SK-N-SH (cell line): ENCODE results near the gene UFSP2. TPM values are rescaled to one million over a fixed set of nuclear protein-coding genes. Genes with fewer than 3 reads are reported as not detected.

Source experiments
- CTCF ChIA-PET: fragments of 300-600, 350-600 bp; formaldehyde crosslinking; extraction: SDS; loops from one replicate; lab custom pipeline; 2021; lab: Yijun Ruan, JAX
- POLR2A ChIA-PET: fragments of 350-600 bp; sonication (Branson Sonifier 250); formaldehyde crosslinking; extraction: SDS; loops from one replicate; lab custom pipeline; 2020; ENCODE audit warnings: antibody characterized with exemption, inconsistent platforms; lab: Yijun Ruan, JAX
- DNase-seq: peaks from one replicate; pipeline ENCODE4 v3.0.0; 2012
- H2AFZ ChIP-seq: fragments of 200-600 bp; sonication (generic); 2 replicates; pipeline ENCODE4 v1.8.1; 2016; ENCODE audit warnings: antibody characterized with exemption, mild to moderate bottlenecking, low read depth
- H3F3A ChIP-seq: fragments of 200-600 bp; sonication (generic); replicated peaks from 2 replicates; pipeline ENCODE3; 2016; ENCODE audit warnings: antibody characterized with exemption, mild to moderate bottlenecking; ENCODE audit not compliant: insufficient read depth
- H3K27ac ChIP-seq, 2 experiments: fragments of 200-500 bp in 1 of 2; fragments of 200-600 bp in 1 of 2; sonication (Bioruptor generic) in 1 of 2; sonication (generic), shearing (Covaris generic) in 1 of 2; 2 replicates each; pipeline versions ENCODE4 v1.5.1 to v1.6.1; 2014 to 2016; ENCODE audit warnings: low read depth in 2 of 2, inconsistent platforms in 1 of 2, low read length in 1 of 2, mild to moderate bottlenecking in 1 of 2, mixed read lengths in 1 of 2
- H3K27me3 ChIP-seq: fragments of 200-600 bp; sonication (generic), shearing (Covaris generic); 2 replicates; pipeline ENCODE4 v1.6.1; 2016; ENCODE audit warnings: mixed run types; ENCODE audit not compliant: insufficient read depth
- H3K36me3 ChIP-seq, 2 experiments: fragments of 200-500 bp in 1 of 2; fragments of 200-600 bp in 1 of 2; sonication (Bioruptor generic) in 1 of 2; sonication (generic) in 1 of 2; replicated peaks in 1 of 2; 2 replicates each; pipeline versions ENCODE3 to v1.5.1; 2014 to 2016; ENCODE audit warnings: low read length in 1 of 2, mild to moderate bottlenecking in 1 of 2; ENCODE audit not compliant: insufficient read depth in 2 of 2, control insufficient read depth in 1 of 2
- H3K4me1 ChIP-seq, 2 experiments: fragments of 200-500 bp in 1 of 2; fragments of 200-600 bp in 1 of 2; sonication (Bioruptor generic) in 1 of 2; sonication (generic), shearing (Covaris generic) in 1 of 2; 2 replicates each; pipeline versions ENCODE4 v1.5.1 to v1.6.1; 2014 to 2016; ENCODE audit warnings: low read depth in 1 of 2, low read length in 1 of 2, mixed run types in 1 of 2; ENCODE audit not compliant: insufficient read depth in 2 of 2, control insufficient read depth in 1 of 2
- H3K4me2 ChIP-seq: fragments of 200-600 bp; sonication (generic), shearing (Covaris generic); 2 replicates; pipeline ENCODE4 v1.6.1; 2017; ENCODE audit warnings: mixed run types
- H3K4me3 ChIP-seq, 2 experiments: fragments of 200-500 bp in 1 of 2; fragments of 200-600 bp in 1 of 2; sonication (Bioruptor generic) in 1 of 2; sonication (generic), shearing (Covaris generic) in 1 of 2; 2 replicates each; pipeline versions ENCODE4 v1.5.1 to v1.8.1; 2014 to 2016; ENCODE audit warnings: low read depth in 2 of 2, inconsistent platforms in 1 of 2, low read length in 1 of 2, mild to moderate bottlenecking in 1 of 2, mixed read lengths in 1 of 2, moderate library complexity in 1 of 2
- H3K79me2 ChIP-seq: fragments of 200-600 bp; sonication (generic); 2 replicates; pipeline ENCODE4 v1.8.1; 2017; ENCODE audit warnings: mild to moderate bottlenecking; ENCODE audit not compliant: insufficient read depth
- H3K9ac ChIP-seq: fragments of 200-600 bp; sonication (generic); 2 replicates; pipeline ENCODE4 v1.6.1; 2017; ENCODE audit warnings: mixed run types
- H3K9me2 ChIP-seq: fragments of 200-600 bp; sonication (generic); 2 replicates; pipeline ENCODE4 v1.6.1; 2017; ENCODE audit warnings: mixed run types
- H3K9me3 ChIP-seq: fragments of 200-600 bp; sonication (generic); 2 replicates; pipeline ENCODE4 v1.6.1; 2017; ENCODE audit warnings: mixed run types, mild to moderate bottlenecking, moderate library complexity
- H4K20me1 ChIP-seq: fragments of 200-600 bp; sonication (generic); 2 replicates; pipeline ENCODE4 v1.6.1; 2017; ENCODE audit warnings: mild to moderate bottlenecking, mixed run types; ENCODE audit not compliant: insufficient read depth
- CHD2 ChIP-seq: fragments of 150-350 bp; IDR thresholded peaks from 2 replicates; pipeline ENCODE4 v1.6.1; 2018; ENCODE audit warnings: low read length; ENCODE audit not compliant: partially characterized antibody
- ELF1 ChIP-seq: IDR thresholded peaks from 2 replicates; pipeline ENCODE4 v1.4.0; 2012
- FOXJ3 ChIP-seq: sonication (generic); formaldehyde crosslinking; IDR thresholded peaks from 2 replicates; pipeline ENCODE4 v1.5.1; 2020; ENCODE audit warnings: mild to moderate bottlenecking, missing genetic modification reagents
- FOXM1 ChIP-seq: IDR thresholded peaks from 2 replicates; pipeline ENCODE4 v1.4.0; 2012; ENCODE audit warnings: low read depth, mild to moderate bottlenecking
- GABPA ChIP-seq: IDR thresholded peaks from 2 replicates; pipeline ENCODE4 v1.4.0; 2012; ENCODE audit warnings: low read depth, mild to moderate bottlenecking
- GATA2 ChIP-seq: sonication (generic); formaldehyde crosslinking; IDR thresholded peaks from 2 replicates; pipeline ENCODE4 v1.5.0; 2020; ENCODE audit warnings: mild to moderate bottlenecking, missing genetic modification reagents
- JUND ChIP-seq: IDR thresholded peaks from 2 replicates; pipeline ENCODE4 v1.4.0; 2012
- MAX ChIP-seq: IDR thresholded peaks from 2 replicates; pipeline ENCODE4 v1.4.0; 2012; ENCODE audit warnings: low read depth
- MEF2A ChIP-seq: IDR thresholded peaks from 2 replicates; pipeline ENCODE4 v1.4.0; 2012; ENCODE audit warnings: low read depth, borderline replicate concordance
- NFIC ChIP-seq: IDR thresholded peaks from 2 replicates; pipeline ENCODE4 v1.4.0; 2012; ENCODE audit warnings: borderline replicate concordance
- NRF1 ChIP-seq: IDR thresholded peaks from 2 replicates; pipeline ENCODE4 v1.6.1; 2012; ENCODE audit warnings: low read depth, mild to moderate bottlenecking, low read length
- PBX3 ChIP-seq: IDR thresholded peaks from 2 replicates; pipeline ENCODE4; 2012
- POLR2AphosphoS5 ChIP-seq: IDR thresholded peaks from 2 replicates; pipeline ENCODE4 v1.6.1; 2012; ENCODE audit warnings: low read depth, low read length
- RAD21 ChIP-seq: IDR thresholded peaks from 2 replicates; pipeline ENCODE4 v1.6.1; 2012; ENCODE audit warnings: mild to moderate bottlenecking, low read length
- RCOR1 ChIP-seq: fragments of 150-350 bp; IDR thresholded peaks from 2 replicates; pipeline ENCODE4 v1.6.1; 2017; ENCODE audit warnings: antibody characterized with exemption, low read length
- SMC3 ChIP-seq: IDR thresholded peaks from 2 replicates; pipeline ENCODE4 v1.6.1; 2012; ENCODE audit warnings: low read depth, low read length, improper control_type of control experiment
- TEAD4 ChIP-seq: IDR thresholded peaks from 2 replicates; pipeline ENCODE4 v1.4.0; 2012; ENCODE audit warnings: mild to moderate bottlenecking, borderline replicate concordance; ENCODE audit not compliant: insufficient read depth
- YY1 ChIP-seq: IDR thresholded peaks from 2 replicates; pipeline ENCODE4 v1.4.0; 2012; ENCODE audit warnings: low read depth, mild to moderate bottlenecking
- WGBS: methylation state at CpG from one replicate; pipeline ENCODE4 v1.1.6; 2017; ENCODE audit warnings: low lambda C conversion rate; 5-methylcytosine and 5-hydroxymethylcytosine counted together
- polyA plus RNA-seq, 3 experiments: library from polyadenylated mRNA; depleted of rRNA; stranded (reverse); fragments of >200 nt; gene quantifications; 2 replicates each; pipeline ENCODE4 v1.2.3, GENCODE V29; 2012
- TF ChIP-seq, protein P1 (sequence below): fragments of 150-350 bp; IDR thresholded peaks from 2 replicates; pipeline ENCODE4 v1.6.1; 2016; ENCODE audit warnings: mild to moderate bottlenecking, low read depth, low read length
- TF ChIP-seq, protein P2 (sequence below): fragments of 200-600 bp; sonication (generic); IDR thresholded peaks from 2 replicates; pipeline ENCODE4 v1.6.1; 2017; ENCODE audit warnings: antibody characterized with exemption, mild to moderate bottlenecking, moderate library complexity
- TF ChIP-seq, protein P3 (sequence below): fragments of 150-350 bp; IDR thresholded peaks from 2 replicates; pipeline ENCODE4 v1.6.1; 2017; ENCODE audit warnings: antibody characterized with exemption, low read length, low read depth, borderline replicate concordance

Gene UFSP2
- polyA plus RNA-seq, 1 of the 3 experiments (the other 2 are of a cell fraction) = 15.5 TPM

GRCh38 chr4:185395956-185396723 lies 29.6 kb downstream of the UFSP2 start (continued):
- TF ChIP-seq, protein P1, sequence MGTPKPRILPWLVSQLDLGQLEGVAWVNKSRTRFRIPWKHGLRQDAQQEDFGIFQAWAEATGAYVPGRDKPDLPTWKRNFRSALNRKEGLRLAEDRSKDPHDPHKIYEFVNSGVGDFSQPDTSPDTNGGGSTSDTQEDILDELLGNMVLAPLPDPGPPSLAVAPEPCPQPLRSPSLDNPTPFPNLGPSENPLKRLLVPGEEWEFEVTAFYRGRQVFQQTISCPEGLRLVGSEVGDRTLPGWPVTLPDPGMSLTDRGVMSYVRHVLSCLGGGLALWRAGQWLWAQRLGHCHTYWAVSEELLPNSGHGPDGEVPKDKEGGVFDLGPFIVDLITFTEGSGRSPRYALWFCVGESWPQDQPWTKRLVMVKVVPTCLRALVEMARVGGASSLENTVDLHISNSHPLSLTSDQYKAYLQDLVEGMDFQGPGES = no peak
- TF ChIP-seq TEAD4 = 0 out of 2 replicates have a peak, but pooled peaks have one; percentile 25
- no peak for TF ChIP-seq JUND
- TF ChIP-seq CHD2 = no peak
- TF ChIP-seq FOXM1 = 0 out of 2 replicates have a peak, but pooled peaks have one; percentile 11
- TF ChIP-seq YY1 = peak; percentile 87
- 0 out of 2 replicates have a peak, but pooled peaks have one; percentile 28 for TF ChIP-seq PBX3
- no peak for TF ChIP-seq SMC3
- peak; percentile 24 for TF ChIP-seq POLR2AphosphoS5
- peak; percentile 95 for TF ChIP-seq MAX

- CTCF ChIA-PET = interaction anchor here (0.9 to 3.8 kb wide), 3 partner anchors 187 to 642 kb away, joined by 3 to 19 read pairs (median 13); partner anchors contain the start of gene SNX25
- no peak for TF ChIP-seq ELF1
- TF ChIP-seq CHD2 = no peak
- no peak for TF ChIP-seq NRF1
- no peak for TF ChIP-seq RCOR1
- TF ChIP-seq GATA2 (CRISPR knock-in tag) = no peak
- peak; percentile 57; the same call in 1 of the 2 replicates for TF ChIP-seq GABPA
- no peak for TF ChIP-seq MEF2A
- TF ChIP-seq, protein P1 = no peak
- TF ChIP-seq NFIC = no peak
- TF ChIP-seq RAD21 = 0 out of 2 replicates have a peak, but pooled peaks have one; percentile 1
- TF ChIP-seq, protein P2, sequence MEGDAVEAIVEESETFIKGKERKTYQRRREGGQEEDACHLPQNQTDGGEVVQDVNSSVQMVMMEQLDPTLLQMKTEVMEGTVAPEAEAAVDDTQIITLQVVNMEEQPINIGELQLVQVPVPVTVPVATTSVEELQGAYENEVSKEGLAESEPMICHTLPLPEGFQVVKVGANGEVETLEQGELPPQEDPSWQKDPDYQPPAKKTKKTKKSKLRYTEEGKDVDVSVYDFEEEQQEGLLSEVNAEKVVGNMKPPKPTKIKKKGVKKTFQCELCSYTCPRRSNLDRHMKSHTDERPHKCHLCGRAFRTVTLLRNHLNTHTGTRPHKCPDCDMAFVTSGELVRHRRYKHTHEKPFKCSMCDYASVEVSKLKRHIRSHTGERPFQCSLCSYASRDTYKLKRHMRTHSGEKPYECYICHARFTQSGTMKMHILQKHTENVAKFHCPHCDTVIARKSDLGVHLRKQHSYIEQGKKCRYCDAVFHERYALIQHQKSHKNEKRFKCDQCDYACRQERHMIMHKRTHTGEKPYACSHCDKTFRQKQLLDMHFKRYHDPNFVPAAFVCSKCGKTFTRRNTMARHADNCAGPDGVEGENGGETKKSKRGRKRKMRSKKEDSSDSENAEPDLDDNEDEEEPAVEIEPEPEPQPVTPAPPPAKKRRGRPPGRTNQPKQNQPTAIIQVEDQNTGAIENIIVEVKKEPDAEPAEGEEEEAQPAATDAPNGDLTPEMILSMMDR = no peak
- TF ChIP-seq POLR2AphosphoS5 = peak; percentile 58; the same call in 1 of the 2 replicates
- TF ChIP-seq, protein P3, sequence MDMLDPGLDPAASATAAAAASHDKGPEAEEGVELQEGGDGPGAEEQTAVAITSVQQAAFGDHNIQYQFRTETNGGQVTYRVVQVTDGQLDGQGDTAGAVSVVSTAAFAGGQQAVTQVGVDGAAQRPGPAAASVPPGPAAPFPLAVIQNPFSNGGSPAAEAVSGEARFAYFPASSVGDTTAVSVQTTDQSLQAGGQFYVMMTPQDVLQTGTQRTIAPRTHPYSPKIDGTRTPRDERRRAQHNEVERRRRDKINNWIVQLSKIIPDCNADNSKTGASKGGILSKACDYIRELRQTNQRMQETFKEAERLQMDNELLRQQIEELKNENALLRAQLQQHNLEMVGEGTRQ = no peak
- TF ChIP-seq FOXJ3 (CRISPR knock-in tag) = no peak
Measured at GRCh38 chr4:185395238-185395955, 30.4 kb downstream of the UFSP2 start, which contains the start of gene LRP2BP. LRP2BP (minus strand) TSS chr4:185395924; CDS start chr4:185378186, 17,738 bp downstream.

More at GRCh38 chr4:185395238-185395955, 30.4 kb downstream of the UFSP2 start, which contains the start of gene LRP2BP:
- 0 out of 2 replicates have a peak, but pooled peaks cover 8% of the 10 kb centered on the region for H3K79me2 ChIP-seq
- peak within 1 kb of the TSS; percentile 99 for H3K4me2 ChIP-seq
- H3K9me3 ChIP-seq = no peaks in the 10 kb centered on the region
- H3K36me3 ChIP-seq = peaks cover 21 to 26% of the 10 kb centered on the region in 2 experiments
- peak within 1 kb of the TSS; percentile 90 for H3K9ac ChIP-seq
- peak within 1 kb of the TSS; percentile 74 to 78 for H3K4me3 ChIP-seq
- no peaks in the 10 kb centered on the region for H3K9me2 ChIP-seq
- H3F3A ChIP-seq = peaks cover 4% of the 10 kb centered on the region
- H3K27me3 ChIP-seq = no peaks in the 10 kb centered on the region
- no peak for DNase-seq
- WGBS = 16% methylated on average over 11 of the region's 12 CpGs
- H4K20me1 ChIP-seq = no peaks in the 10 kb centered on the region
- H3K27ac ChIP-seq = peak within 1 kb of the TSS; percentile 94 to 98
- H3K4me1 ChIP-seq = peaks cover 6 to 8% of the 10 kb centered on the region in 2 experiments; a peak in 3 of 4 replicates
- H2AFZ ChIP-seq = peak within 1 kb of the TSS; percentile 74
- POLR2A ChIA-PET = interaction anchor here (0.7 to 2.2 kb wide), 8 partner anchors 10 to 661 kb away, joined by 3 to 14 read pairs (median 4); partner anchors contain the start of genes CENPU, SLC25A4 and UFSP2
